ENCODE results near the gene MED27. TPM values are rescaled to one million over a fixed set of nuclear protein-coding genes. Genes with fewer than 3 reads are reported as not detected.

MED27 gene
- total and polyA plus RNA-seq, 7 donors, result 10.7 to 24.4 (median 14.2) TPM

DNA sequence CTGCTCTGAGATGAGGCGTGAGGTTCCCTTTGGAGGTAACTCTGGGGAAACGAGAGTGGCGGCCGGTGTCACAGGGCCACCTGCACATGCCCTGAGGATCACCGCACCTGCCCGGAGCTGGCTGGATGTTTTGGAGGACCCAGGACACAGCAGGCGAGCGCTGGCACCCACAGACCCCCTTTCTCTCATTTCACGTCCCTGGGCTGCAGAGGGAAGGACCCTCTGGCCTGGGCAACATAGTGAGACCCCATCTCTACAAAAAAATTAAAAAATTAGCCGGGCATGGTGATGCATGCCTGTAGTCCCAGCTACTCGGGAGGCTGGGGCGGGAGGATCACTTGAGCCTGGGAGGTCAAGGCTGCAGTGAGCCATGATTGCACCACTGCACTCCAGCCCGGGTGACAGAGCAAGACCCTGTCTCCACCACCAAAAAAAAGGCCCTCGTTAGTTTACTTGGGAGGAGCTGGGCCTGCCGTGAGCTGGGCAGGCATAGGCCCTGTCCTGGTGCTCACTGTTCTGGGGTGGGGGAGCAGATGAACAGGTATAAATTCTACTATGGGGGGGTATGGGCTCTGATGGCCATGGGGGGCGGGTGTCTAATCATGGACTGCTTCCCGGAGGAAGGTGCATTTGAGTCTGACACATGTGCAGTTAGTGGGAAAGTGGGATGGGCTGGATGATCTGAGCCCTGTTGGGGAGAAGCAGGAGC lies 242.9 kb downstream of the MED27 start:
- WGBS, 3 donors, result 92 to 94% (median 93%) methylated on average over 17 of the region's 17 CpGs
- DNase-seq, result peak in 1 of 2 donors; percentile 38
- H3K4me3 ChIP-seq, result no peak overlapping the region
- no peaks in the 10 kb centered on the region for H3K36me3 ChIP-seq (ENCODE audit: insufficient read depth in 1 of 2, low read depth in 1 of 2)
- no peak for TF ChIP-seq CTCF (IDR thresholded peaks at IDR 0.05)
- peaks cover 4% of the 10 kb centered on the region for H3K9me3 ChIP-seq
- H3K27ac ChIP-seq, result no peak overlapping the region
- H3K4me1 ChIP-seq, result no peaks in the 10 kb centered on the region
- no peak for ATAC-seq
- peaks cover 0 to 52% (median 26%) of the 10 kb centered on the region in 3 donors for H3K27me3 ChIP-seq (ENCODE audit: insufficient read depth in 3 of 3, low read length in 2 of 3)
- intact Hi-C loops (cut with DNase I), result no loop called here

DNA sequence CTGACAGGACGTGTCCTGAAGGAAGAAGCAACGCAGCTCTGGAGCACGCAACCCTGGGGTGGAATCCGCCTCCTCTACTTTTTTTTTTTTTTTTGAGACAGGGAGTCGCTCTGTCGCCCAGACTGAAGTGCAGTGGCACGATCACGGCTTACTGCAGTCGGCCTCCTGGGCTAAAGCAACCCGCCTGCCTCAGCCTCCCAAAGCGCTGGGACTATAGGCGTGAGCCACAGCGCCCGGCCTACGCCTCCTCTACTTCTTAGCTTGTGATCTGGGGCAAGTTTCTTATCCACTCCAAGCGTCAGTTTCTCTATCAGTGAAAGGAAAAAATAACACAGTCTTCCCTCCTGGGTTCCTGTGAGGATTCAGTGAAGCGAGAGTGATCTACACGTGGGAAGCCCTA lies 243.6 kb downstream of the MED27 start:
- Histone ChIP-seq H3K36me3 (ENCODE audit: insufficient read depth in 1 of 2, low read depth in 1 of 2) (no peaks in the 10 kb centered on the region), H3K4me3 (no peak overlapping the region), H3K9me3 (peaks cover 4% of the 10 kb centered on the region), H3K4me1 (no peaks in the 10 kb centered on the region), H3K27me3 (ENCODE audit: insufficient read depth in 3 of 3, low read length in 2 of 3) (peaks cover 0 to 52% (median 24%) of the 10 kb centered on the region in 3 donors), H3K27ac (no peak overlapping the region)
- DNase-seq, result peak in 1 of 2 donors; percentile 37
- WGBS, 3 donors, result 87 to 88% (median 88%) methylated on average over 16 to 18 of the region's 18 CpGs
- no peak for ATAC-seq
- intact Hi-C loops (cut with DNase I), result no loop called here
- TF ChIP-seq CTCF (IDR thresholded peaks at IDR 0.05), result no peak

- Histone ChIP-seq H3K9me3 (peaks cover 4% of the 10 kb centered on the region), H3K4me3 (no peak overlapping the region), H3K27me3 (ENCODE audit: insufficient read depth in 3 of 3, low read length in 2 of 3) (peaks cover 0 to 50% (median 24%) of the 10 kb centered on the region in 3 donors), H3K36me3 (ENCODE audit: insufficient read depth in 1 of 2, low read depth in 1 of 2) (no peaks in the 10 kb centered on the region), H3K4me1 (no peaks in the 10 kb centered on the region), H3K27ac (no peak overlapping the region)
- DNase-seq (peak in 1 of 2 donors; percentile 50), ATAC-seq (no peak)
- no peak for TF ChIP-seq CTCF (IDR thresholded peaks at IDR 0.05)
- intact Hi-C loops (cut with DNase I), result no loop called here
- 22 to 24% (median 24%) methylated on average over 30 of the region's 30 CpGs for WGBS, 3 donors
Observed at GRCh38 chr9:131835151-131835910, 244.3 kb downstream of the MED27 start.

DNA sequence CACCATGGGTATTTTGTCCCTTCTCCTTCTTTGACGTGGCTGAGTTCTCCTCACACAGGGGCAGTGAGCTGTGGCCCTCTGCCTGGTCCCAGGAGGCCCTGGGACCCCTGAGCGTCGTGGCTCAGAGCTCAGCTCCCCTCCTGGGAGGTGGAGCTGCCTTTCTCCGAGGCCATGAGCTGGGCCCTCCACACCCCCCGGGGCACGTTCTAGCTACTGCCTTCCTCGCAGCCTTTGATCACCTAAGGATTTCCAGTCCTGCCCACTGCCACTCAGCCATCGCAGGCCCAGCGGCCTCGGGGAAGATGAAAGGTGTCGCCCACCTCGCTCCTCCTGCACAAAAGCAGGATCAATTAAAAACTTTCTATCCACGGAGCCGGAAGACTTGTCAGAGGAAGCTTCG lies 244.9 kb downstream of the MED27 start:
- intact Hi-C loops (cut with DNase I), result no loop called here
- Histone ChIP-seq H3K27ac (no peak overlapping the region), H3K4me1 (no peaks in the 10 kb centered on the region), H3K4me3 (no peak overlapping the region), H3K9me3 (peaks cover 4% of the 10 kb centered on the region), H3K27me3 (ENCODE audit: insufficient read depth in 3 of 3, low read length in 2 of 3) (peaks cover 0 to 44% (median 21%) of the 10 kb centered on the region in 3 donors), H3K36me3 (ENCODE audit: insufficient read depth in 1 of 2, low read depth in 1 of 2) (no peaks in the 10 kb centered on the region)
- TF ChIP-seq CTCF (IDR thresholded peaks at IDR 0.05), result no peak
- DNase-seq (peak in 1 of 2 donors; percentile 12), ATAC-seq (no peak)
- 41 to 55% (median 45%) methylated on average over 15 of the region's 15 CpGs for WGBS, 3 donors

All from psoas muscle (tissue), 8 donors.